ENCODE data around the gene RANBP3.

Gene RANBP3

GRCh38 chr19:5948752-5949564, 29.0 kb downstream of the RANBP3 start:
- DNase-seq, result no peak

GRCh38 chr19:5947435-5947834, 30.5 kb downstream of the RANBP3 start:
- no peak for DNase-seq

GRCh38 chr19:5943623-5944022, 34.3 kb downstream of the RANBP3 start:
- no peak for DNase-seq

GRCh38 chr19:5943045-5943444, 34.9 kb downstream of the RANBP3 start:
- no peak for DNase-seq

- DNase-seq, result no peak
These were observed 36.3 kb downstream of the RANBP3 start for GRCh38 chr19:5941673-5942072.

GRCh38 chr19:5940260-5941208, 37.4 kb downstream of the RANBP3 start:
- no peak for DNase-seq

GRCh38 chr19:5937550-5937949, 40.4 kb downstream of the RANBP3 start:
- DNase-seq, result no peak

GRCh38 chr19:5936292-5936592, 41.7 kb downstream of the RANBP3 start:
- no peak for DNase-seq

- DNase-seq, result no peak
These were observed 42.3 kb downstream of the RANBP3 start for GRCh38 chr19:5935473-5936291.

- DNase-seq, result no peak
These were observed 43.0 kb downstream of the RANBP3 start for GRCh38 chr19:5934774-5935472.

- no peak for DNase-seq
These were observed 43.9 kb downstream of the RANBP3 start for GRCh38 chr19:5934069-5934401.

- no peak for DNase-seq
These were observed 44.4 kb downstream of the RANBP3 start for GRCh38 chr19:5933391-5934068.

- DNase-seq, result no peak
These were observed 45.2 kb downstream of the RANBP3 start for GRCh38 chr19:5932609-5933262.

- DNase-seq, result no peak
These were observed 45.8 kb downstream of the RANBP3 start for GRCh38 chr19:5932146-5932545.

GRCh38 chr19:5931251-5931650, 46.7 kb downstream of the RANBP3 start:
- no peak for DNase-seq

- no peak for DNase-seq
These were observed 48.3 kb downstream of the RANBP3 start for GRCh38 chr19:5929625-5930024.

- DNase-seq, result no peak
These were observed 48.8 kb downstream of the RANBP3 start for GRCh38 chr19:5929179-5929578.

GRCh38 chr19:5927441-5927821, 50.5 kb downstream of the RANBP3 start:
- no peak for DNase-seq

GRCh38 chr19:5926641-5927440, 51.1 kb downstream of the RANBP3 start:
- DNase-seq, result no peak

GRCh38 chr19:5925830-5926427, 52.0 kb downstream of the RANBP3 start:
- no peak for DNase-seq
